SHP77 (cell line): ENCODE results near the gene MED27.

Source experiments
- DNase-seq, 2 experiments: peaks; one replicate each; lab custom pipeline; 2025; lab: John Stamatoyannopoulos, UW

MED27 gene

DNA sequence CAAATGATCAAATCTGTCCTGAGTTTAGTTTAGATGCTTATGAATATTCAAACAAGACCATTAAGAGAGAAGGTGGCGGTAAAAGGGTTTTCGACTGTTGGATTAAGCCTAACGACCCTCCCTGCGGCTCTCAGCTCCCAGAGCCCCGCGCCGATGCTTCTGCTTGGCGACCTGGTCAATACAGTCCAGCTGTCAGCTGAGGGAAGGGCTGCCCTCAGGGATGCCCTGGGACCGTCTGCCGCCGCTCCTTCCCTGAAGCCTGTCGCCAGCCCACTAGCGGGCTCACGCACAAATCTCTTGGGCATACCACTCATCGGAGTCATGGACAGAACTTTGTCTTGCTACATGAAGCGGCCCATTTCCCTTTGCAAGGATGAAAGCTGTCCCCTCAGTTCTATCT lies 203.2 kb downstream of the MED27 start:
- DNase-seq: no peak

GRCh38 chr9:131875828-131876485 lies 203.7 kb downstream of the MED27 start:
- no peak for DNase-seq

GRCh38 chr9:131874916-131875670 lies 204.6 kb downstream of the MED27 start:
- DNase-seq: no peak

GRCh38 chr9:131874447-131874846 lies 205.2 kb downstream of the MED27 start:
- no peak for DNase-seq

DNA sequence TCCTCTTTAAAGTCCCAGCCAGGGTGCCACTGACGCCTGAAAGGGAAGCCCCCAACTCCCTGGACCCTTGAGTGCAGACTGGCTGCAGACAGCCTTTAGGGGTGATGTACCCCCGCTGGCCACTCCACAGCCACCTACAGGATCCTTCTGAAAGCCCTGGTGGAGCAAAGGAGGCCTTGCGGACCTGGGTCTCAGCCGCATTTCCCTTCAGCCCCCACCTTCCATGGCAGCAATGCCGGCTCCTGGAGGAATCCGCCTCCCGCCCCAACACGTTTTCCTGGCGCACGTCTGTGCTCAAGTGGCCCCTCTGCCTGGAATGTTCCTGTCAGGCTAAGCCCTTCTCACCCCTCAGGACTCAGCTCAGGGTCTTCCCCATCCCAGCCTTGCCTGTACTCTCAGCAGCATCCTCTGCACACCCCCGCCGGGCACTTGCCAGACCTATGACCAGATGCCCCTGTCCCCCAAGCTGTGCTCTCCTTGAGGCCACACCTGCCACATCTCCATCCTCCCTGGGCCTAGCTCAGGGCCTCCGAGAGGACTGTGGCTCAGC lies 205.7 kb downstream of the MED27 start:
- DNase-seq: no peak

DNA sequence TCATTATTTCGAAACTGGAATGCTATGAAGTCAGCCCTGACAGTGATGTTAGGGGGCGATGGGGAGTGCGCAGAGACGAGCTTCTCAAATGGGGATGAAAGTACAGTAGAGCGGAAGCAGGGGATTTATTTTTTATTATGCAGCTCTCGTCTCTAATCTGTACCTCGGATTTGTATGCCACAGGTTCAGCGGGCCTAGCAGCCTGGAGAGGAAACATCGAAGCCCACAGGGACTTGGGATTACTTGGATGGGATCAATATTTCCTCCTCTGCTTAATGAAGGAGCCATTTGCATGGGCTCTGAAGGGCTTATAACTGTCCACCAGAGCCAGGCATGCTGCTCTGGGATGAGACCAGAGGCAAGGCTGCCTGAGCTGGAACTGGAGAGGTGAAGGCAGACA lies 206.3 kb downstream of the MED27 start:
- no peak for DNase-seq

- DNase-seq: no peak
These were observed 207.0 kb downstream of the MED27 start for GRCh38 chr9:131872702-131873101.

- peak in 1 of 2 experiments; percentile 8 for DNase-seq
These were observed 207.7 kb downstream of the MED27 start for GRCh38 chr9:131872006-131872405.

GRCh38 chr9:131870156-131870555 lies 209.5 kb downstream of the MED27 start:
- DNase-seq: no peak

DNA sequence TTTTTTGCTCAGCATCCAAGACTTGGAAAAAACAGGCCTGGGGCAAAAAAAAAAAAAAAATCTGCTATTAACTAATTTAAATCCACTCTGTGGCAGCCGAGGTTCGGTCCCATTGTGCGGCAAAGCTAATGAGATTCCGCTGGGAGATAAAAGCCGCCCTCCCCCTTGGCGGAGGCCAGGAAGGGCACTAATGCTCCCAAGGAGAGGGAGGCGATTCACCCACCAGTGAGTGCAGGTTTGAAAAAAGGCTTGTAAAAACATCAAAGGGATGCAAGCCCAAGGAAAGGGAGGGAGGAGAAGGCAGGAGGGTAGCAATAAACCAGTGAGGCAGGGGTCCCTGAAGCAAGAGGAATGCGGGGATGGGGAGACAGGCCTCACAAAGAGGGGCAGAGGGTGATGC lies 210.3 kb downstream of the MED27 start:
- DNase-seq: no peak

GRCh38 chr9:131868766-131869165 lies 210.9 kb downstream of the MED27 start:
- DNase-seq: no peak

DNA sequence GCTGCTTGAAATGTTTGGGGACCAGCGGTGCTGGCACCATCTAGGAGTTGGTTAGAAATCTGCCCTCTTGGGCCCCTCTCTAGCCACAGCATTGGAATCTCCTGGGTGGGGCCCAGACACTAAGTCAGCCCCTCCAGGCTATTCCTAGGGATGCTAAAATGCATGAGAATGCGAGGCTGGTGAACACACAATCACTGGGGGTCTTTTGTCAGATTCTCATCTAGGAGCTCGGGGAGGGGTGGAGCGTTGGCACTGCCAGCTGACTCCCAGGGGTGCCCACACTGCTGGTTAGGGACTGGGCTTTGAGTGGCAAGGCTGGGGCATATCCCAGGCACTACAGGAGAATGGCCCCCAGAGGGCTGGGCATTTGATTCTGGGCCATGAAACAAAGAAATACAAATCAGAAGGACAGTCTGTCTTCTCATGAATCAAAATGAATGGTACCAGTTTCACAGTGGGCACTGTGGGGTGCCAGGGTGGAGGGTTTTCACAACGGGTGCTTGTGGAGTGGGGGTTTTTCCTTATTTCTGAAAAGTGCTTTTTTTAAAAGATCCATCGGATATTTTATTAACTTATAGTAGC lies 212.0 kb downstream of the MED27 start:
- DNase-seq: no peak

DNA sequence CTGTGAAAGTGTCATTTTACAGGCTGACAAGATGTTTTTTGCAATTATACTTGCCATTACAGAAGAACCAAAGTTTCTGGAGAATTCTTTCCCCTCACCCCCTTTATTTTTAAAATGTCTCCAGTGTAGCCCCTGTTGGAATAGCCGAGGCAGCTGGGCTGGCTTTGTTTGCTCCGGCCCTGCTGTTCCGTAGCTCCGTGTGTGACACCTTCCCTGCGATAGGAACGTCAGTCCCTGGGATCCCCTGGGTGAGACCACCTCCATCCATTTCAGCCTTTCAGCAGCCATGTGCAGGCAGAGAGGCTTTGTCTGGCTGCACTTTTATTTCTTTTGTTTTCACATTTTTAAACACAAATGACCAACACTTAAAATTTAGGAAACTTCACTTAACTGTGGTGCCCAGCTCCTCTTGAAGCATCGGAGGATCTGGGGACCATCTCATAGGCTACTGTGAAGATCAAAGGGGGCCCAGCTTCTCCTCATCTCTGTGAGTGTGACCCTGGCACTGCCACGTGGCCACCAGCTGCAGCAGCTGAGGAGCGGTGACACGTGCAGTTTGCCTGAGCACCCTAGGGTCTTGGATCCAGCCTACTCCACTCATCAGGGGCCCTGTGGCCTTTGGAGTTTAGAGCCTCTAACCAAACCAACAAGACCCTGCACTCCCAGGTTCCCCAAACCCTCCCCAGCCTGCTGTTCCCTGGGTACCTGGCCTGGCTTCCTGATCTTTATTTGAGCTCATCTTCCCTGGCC lies 214.0 kb downstream of the MED27 start:
- DNase-seq: no peak

DNA sequence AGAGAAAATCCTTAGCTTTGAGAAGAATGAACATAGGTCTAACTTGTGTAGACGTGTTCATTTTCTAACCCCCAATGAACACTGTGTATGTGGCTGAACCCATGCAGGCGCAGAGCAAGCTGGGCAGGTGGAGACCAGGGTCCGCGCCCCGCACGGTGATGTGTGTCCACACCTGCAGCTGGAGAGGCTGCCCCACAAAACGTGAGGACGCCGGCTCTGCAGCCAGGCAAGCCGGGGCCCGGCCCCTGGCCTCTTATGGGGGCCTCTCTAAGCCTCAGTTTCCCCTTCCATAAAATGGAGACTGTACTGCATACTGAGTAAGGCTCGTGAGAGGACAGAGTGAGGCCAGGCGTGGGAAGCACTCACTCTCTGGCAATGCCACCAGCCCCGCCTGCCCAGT lies 215.1 kb downstream of the MED27 start:
- no peak for DNase-seq

DNA sequence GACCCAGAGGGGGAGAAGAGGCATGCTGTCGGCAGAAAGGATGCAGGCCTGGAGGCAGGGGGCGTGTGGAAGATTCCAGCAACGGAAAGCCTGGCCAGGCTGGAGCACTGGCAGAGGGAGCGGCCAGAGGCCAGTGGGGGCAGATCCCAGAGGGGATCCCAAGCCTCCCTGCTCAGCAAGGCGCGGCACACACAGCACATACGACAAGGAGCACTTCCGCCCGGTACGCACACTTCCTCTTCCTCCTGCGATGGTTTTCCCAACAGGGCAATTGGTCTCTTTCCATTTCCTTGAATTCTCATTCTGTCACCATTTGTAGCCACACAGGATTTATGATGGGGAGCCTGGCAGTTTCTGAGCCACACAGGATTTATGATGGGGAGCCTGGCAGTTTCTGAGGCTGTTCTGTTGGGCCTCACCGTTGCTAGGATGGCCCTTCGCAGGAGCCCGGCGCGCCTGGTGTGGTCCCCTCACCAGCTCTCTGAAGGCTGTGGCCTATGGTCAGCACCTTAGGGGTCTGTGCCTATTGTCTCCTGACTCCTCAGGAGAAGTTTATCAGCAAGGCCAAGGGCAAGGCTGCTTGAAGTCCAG lies 216.3 kb downstream of the MED27 start:
- no peak for DNase-seq

GRCh38 chr9:131862261-131862660 lies 217.4 kb downstream of the MED27 start:
- no peak for DNase-seq

- DNase-seq: no peak
These were observed 219.2 kb downstream of the MED27 start for GRCh38 chr9:131860430-131860829.

GRCh38 chr9:131858147-131858546 lies 221.5 kb downstream of the MED27 start:
- no peak for DNase-seq

DNA sequence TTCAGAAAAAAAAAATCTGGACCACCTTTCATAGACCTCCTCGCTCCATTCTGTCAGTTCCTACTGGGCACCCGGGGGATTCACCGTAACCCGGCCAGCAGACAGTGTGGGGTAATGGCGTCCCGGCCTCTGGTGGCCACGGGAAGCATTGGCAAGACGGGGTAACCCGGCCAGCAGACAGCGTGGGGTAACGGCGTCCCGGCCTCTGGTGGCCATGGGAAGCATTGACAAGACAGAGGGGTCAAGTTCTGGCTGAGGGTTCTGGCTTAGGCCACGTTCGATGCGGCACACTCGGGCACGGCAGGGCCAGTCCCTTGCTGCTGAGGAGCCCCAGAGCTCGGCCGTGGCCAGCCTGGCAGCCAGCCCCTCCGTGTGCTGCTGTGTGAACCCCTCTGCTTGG lies 223.6 kb downstream of the MED27 start:
- no peak for DNase-seq

GRCh38 chr9:131854896-131855613 lies 224.6 kb downstream of the MED27 start:
- no peak for DNase-seq

DNA sequence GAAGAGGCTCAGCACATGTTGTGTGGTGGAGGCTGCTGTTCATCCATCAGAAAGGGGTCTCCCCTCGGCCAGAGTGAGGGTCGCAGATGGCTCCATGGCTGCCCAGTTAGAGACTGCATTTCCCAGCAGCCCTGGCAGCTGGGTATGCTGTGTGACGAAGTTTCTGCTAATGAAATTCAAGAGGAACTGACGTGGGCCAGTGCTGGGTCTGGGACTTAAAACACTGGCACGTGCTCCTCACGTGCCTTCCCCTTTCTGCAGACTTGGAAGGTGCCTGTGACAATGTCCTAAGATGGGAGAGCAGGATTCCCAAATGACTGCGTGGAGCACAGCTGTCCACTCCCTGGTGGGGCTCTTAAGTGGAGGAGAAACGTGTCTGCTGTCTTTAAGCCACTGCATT lies 225.3 kb downstream of the MED27 start:
- DNase-seq: no peak
